ENCODE measurements around the gene SLC27A1.

Gene SLC27A1

GRCh38 chr19:17470068-17470841, at the start of gene SLC27A1:
SLC27A1 (plus strand) TSS chr19:17470524; CDS start chr19:17470541, 17 bp downstream.
- peak; percentile 97 for DNase-seq

- DNase-seq, result no peak
These were observed 48.4 kb upstream of the SLC27A1 start for GRCh38 chr19:17421942-17422341.

DNA sequence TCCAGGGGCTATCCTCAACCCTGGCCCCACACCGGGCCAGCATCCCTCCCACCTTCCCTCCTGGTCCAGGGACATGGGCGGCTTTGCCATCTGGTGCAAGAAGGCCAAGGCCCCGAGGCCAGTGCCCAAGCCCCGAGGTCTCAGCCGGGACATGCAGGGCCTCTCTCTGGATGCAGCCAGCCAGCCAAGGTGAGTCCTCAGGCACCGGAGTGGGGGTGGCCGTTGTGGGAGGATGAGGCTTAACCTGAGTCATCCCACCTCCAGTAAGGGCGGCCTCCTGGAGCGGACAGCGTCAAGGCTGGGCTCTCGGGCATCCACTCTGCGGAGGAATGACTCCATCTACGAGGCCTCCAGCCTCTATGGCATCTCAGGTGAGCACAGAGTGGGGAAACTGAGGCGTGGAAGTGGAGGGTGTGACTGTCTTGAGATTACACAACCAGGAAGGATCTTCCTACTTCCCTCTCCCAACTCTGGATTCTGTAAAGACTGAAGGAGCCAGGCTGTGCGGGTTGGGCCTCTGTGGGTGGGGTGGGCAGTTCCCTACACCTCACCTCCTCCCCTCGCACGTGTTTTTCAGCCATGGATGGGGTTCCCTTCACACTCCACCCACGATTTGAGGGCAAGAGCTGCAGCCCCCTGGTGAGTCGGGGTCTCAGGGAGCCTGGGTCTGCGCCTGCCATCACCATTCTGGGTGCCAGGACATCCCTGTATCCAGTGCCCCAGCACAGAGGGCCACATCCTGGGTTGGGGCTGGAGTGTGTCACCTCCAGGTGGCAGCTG, 46.7 kb upstream of the SLC27A1 start:
- DNase-seq, result no peak

DNA sequence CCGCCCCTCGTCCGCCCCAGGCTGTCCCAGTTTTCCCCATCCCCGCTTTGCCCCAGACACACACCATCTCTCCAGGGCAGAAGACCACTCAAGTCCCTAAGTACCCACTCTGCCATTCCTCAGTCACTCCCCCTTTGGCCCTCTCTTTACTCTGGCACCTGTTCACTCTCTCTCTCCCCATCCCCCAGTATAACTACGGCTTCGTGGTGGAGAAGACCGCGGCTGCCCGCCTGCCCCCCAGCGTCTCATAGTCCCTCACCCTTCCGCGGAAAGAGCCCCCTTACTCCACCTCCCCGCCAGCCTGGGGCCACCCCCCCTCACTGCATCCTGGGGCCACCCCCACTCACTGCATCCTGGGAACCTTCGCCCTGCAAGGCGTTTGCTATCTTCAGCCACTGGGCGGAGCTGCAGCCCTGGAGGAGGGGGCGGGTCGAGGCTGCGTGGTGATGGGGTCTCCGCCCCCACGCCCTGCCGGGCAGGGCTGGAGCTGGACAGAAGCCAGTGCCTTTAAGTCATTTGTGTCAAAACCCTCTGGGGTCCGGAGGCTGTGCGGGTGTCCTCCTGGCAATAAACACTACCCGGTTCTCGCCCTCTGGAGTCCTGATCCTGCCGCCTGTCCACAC, 45.5 kb upstream of the SLC27A1 start:
- peak; percentile 45 for DNase-seq

- no peak for DNase-seq
These were observed 40.6 kb upstream of the SLC27A1 start for GRCh38 chr19:17429641-17430113.

GRCh38 chr19:17431417-17431816, 38.9 kb upstream of the SLC27A1 start:
- no peak for DNase-seq

- DNase-seq, result no peak
These were observed 35.1 kb upstream of the SLC27A1 start for GRCh38 chr19:17435218-17435617.

GRCh38 chr19:17436094-17436873, 34.0 kb upstream of the SLC27A1 start:
- no peak for DNase-seq

DNA sequence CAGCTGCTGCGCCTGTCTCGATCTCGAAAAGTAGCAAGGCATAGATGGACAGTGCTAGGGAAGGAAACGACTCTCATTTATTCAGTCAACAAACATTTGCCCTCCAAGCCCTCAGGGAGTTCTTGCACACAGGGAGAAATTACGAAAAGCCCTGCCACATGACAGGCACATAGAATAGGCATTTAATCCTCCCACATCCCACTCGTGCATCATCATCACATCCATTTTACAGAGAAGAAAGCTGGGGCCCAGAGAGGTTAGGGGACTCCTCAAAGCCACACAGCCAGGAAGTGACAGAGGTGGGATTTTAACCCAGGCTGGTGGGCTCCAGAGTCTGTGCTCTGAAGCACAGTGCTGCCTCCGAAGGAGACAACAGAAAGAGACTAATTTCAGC, 33.5 kb upstream of the SLC27A1 start:
- DNase-seq, result no peak

DNA sequence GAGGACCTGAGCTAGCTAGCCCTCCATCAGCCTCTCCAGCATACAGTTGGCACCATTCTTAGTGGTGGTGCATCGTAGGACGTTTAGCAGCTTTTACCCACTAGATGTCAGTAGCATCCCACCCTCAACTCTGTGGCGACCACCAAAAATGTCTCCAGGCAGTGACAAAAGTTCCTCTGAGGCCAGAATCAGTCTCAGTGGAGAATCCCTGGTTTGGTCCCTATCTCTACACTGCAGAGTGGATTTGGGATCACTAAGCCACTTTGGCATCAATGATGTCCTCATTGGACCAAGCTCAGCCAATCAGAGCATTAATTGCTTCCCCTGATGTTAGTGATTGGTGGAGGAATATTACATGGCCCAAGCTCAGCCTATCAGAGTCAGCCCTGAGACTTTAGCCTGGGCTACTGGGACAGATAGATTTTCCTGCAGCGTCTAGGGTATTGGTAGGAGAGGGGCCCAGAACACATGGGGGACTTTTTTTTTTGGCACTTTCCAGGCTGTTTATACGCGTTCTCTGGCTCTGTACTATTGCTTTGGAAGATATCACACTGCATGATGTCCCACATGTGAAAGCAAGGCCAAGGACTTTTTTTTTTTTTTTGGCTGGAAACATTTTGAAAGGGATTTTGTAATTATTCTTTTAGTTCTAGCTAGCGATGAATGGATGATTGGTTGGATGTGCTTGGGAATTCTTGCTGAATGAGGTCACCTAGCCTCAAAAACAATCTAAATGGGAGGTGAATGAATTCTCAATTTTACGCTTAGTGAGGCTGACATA, 28.9 kb upstream of the SLC27A1 start:
- DNase-seq, result peak; percentile 17

GRCh38 chr19:17445526-17446165, 24.7 kb upstream of the SLC27A1 start:
- DNase-seq, result no peak

DNA sequence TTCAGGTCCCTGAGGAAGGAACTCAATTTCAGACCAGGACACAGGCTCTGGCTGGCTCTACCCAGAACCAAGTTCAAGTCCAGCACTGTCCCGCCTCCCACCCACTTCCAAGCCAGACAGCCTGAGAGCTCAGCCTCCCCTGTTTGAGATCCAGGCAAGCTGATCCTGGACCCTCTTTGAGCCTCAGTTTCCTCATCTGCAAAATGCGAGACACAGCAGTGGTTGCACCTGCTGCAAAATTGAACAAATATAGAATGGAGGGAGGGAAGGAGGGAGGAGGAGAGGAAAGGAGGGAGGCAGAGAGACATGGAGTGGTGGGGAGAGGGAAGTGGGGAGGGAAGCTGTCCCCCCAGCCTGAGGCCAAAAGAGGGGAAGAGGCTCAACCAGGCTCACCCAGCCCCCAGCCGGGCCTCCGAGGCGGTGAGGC, 22.6 kb upstream of the SLC27A1 start:
- DNase-seq, result no peak

DNA sequence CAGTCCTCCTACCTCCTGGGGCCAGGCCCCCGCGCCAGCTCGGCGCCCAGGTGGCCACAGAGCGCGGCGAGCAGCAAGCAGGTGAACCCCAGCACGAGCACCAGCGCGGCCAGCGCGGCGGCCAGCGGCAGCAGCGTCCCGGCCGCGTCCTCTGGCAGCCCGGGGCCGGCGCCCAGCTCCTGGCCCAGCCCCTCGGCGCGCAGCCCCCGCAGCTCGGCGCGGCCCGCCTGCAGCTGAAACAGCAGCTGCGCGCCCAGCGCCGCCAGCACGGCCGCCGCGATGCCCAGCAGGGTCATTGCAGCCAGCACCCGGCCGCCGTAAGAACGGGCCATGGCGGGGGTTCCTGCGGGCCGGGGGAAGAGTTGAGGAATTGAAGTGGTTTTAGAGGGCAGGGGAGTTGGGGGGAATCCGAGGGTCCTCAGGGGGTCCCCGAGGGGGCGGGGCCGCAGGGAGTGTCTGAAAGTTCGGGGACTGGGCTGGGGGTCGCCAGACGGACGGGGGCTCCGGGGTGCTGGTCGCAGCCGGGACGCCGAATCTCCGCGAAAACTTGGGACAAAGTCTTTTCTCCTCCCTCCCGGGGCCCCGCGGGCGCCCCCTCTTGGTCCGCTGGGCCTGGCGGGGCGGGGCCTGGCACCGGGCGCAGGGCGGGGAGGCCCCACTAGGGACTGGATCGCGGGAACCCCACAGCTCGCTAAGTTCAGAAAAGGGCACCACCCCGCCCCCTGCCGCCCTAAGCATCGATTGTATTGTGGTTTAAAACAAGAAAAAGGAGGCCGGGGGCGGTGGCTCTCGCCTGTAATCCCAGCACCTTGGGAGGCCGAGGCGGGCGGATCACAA, 22.0 kb upstream of the SLC27A1 start, which contains the start of gene TMEM221:
Gene TMEM221 (minus strand): TSS at position 538 of the 837 bp plus-strand sequence. CDS start 206 bp downstream, at position 332.
- peak; percentile 27 for DNase-seq

GRCh38 chr19:17450264-17451075, 19.9 kb upstream of the SLC27A1 start:
- peak; percentile 49 for DNase-seq

DNA sequence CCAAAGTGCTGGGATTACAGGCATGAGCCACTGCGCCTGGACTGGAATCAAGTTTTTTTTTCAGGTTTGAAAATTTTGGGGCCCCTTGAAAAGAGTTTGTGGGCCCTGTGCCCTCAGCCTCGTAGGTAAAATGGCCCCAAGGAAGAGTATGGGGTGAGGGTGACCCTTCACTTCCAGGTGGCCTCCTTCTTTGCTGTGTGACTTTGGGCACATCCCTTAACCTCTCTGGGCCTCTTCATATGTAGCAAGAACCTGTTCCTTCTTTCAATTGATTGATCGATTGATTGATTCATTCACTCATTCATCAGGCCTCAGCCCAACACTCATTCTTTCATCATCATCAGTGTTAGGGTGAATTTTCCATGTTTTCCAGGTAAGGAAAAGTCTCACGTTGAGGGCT, 18.5 kb upstream of the SLC27A1 start:
- no peak for DNase-seq

DNA sequence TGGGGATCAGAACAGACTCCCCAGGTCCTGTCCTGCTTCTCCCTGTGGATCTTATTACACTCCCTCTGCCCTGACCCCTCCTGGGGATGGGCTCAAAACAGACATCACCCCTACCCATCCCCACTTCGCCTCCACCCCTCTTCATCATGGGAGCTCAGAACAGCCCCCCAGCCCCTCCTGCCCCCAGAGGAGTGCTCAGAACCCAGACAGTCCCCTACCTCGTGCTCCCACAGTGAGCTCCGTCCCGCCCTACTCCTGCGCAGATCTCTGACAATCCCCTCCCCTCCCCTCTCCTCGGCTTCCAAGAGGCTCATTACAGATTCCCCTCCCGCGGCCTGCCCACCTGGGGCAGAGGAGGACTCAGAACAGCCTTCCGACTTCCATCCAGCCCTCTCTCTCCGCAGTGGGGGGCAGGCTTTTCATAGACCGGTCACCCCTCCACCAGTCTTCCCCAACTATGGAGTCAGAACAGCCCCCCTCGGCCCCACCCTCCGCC, 15.7 kb upstream of the SLC27A1 start:
- no peak for DNase-seq

DNA sequence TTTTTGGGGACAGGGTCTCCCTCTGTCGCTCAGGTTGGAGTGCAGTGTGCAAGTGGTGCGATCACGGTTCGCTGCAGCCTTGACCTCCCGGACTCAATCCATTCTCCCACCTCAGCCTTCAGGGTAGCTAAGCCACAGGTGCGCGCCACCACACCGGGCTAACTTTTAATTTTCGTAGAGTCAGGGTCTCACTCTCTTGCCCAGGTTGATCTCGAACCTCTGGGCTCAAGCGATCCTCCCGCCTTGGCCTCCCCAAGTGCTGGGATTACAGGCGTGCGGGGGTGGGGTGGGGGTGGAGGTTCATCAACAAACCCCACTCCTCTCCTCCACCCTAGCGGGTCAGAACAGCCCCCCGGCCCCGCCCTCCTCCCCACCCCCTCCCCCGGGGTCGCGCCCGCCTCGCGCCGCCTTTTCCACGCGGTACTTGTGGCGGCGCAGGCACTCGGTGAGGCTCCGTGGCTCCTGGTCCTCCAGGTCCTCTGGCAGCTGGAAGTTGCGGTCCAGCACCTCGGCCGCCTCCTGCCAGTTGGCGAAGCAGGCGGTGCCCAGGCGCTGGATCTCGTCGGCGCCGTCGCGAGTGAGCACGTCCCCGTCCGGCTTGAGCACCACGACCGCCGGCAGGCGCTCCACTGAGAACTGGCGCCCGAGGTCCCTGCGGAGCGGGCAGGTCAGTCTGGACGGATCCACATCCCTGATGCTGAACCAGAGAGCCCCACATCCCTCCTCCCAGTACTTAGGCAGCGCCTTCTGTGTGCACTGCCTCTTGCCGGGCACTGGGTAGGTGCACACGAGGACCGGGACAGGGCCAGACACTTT, 14.8 kb upstream of the SLC27A1 start:
- peak; percentile 40 for DNase-seq

DNA sequence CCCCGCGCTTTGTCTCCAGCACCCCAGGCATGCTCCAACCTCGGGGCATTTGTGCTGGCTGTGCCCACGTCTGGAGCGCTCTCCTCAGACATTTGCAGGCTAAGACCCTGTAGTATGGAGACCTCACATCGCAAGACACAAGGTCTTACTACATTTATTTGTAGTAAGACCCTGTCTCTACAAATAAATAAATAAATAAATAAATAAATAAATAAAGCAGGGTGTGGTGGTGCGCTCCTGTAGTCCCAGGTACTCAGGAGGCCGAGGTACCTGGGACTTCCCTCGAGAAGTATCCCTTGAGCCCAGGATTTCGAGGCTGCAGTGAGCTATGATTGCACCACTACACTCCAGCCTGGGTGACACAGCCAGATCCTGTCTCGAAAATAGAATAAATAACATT, 14.2 kb upstream of the SLC27A1 start:
- DNase-seq, result no peak

Data from DMS53 (cell line).